C4-2B (cell line): ENCODE results near the gene IL1F10.

Experiments used
- H3K27ac ChIP-seq: fragments of 450-650 bp; 2 replicates; pipeline ENCODE4 v1.5.1; 2017
- ZFX ChIP-seq: fragments of 450-650 bp; IDR thresholded peaks from 2 replicates; pipeline ENCODE4 v1.6.1; 2017
- TF ChIP-seq, protein P1 (sequence below): fragments of 450-650 bp; conservative IDR thresholded peaks from 2 replicates; pipeline ENCODE4 v1.5.1; 2017; ENCODE audit warnings: mild to moderate bottlenecking

IL1F10 gene, protein sequence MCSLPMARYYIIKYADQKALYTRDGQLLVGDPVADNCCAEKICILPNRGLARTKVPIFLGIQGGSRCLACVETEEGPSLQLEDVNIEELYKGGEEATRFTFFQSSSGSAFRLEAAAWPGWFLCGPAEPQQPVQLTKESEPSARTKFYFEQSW

DNA sequence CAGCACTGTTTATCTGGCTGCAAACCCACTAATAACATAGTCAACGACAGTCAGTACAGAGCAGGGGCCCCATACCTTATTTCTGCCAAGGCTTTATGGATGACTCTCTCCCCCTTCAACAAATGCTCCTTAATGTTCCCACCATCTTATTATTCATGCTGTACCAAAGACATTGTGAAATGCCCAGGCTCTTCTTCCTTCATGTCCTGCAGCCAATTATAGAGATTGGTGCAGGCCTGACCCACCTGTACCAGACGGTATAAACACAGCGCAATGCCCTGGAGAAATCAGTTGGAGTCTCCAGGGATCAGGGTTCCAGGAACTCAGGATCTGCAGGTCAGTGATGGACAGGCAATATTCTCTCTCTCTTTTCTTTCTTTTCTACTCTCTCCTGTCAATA, at the start of gene IL1F10:
IL1F10 (plus strand) TSS at position 290 of the 400 bp plus-strand sequence. CDS start 4,769 bp downstream, outside the sequence.
- TF ChIP-seq, protein P1, sequence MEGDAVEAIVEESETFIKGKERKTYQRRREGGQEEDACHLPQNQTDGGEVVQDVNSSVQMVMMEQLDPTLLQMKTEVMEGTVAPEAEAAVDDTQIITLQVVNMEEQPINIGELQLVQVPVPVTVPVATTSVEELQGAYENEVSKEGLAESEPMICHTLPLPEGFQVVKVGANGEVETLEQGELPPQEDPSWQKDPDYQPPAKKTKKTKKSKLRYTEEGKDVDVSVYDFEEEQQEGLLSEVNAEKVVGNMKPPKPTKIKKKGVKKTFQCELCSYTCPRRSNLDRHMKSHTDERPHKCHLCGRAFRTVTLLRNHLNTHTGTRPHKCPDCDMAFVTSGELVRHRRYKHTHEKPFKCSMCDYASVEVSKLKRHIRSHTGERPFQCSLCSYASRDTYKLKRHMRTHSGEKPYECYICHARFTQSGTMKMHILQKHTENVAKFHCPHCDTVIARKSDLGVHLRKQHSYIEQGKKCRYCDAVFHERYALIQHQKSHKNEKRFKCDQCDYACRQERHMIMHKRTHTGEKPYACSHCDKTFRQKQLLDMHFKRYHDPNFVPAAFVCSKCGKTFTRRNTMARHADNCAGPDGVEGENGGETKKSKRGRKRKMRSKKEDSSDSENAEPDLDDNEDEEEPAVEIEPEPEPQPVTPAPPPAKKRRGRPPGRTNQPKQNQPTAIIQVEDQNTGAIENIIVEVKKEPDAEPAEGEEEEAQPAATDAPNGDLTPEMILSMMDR: no peak
- no peak for TF ChIP-seq ZFX

DNA sequence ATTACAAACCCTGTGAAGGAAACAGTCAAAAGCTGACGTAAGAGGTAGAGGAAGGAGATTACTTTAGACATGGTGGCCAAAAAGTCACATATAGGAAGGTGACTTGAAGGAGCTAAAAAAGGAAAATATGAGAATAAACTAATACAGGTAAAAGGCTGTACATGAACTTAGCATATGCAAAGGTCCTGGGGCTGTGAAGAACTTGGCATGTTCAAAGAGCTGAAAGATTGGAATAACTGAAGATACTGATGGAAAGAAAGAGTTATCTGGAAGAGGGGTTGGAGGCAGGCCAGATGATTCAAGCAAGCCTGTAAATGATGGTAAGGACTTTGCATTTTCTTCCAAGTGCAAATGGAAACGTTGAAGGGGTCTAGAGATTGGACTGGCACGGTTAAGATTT, 49.3 kb upstream of the IL1F10 start:
- no peak for TF ChIP-seq ZFX
- TF ChIP-seq, protein P1: no peak
- no peak overlapping the region for H3K27ac ChIP-seq

More for the DNA sequence above, at the start of gene IL1F10:
- peak within 1 kb of the TSS; percentile 38 for H3K27ac ChIP-seq

- TF ChIP-seq ZFX: no peak
- TF ChIP-seq, protein P1: no peak
- no peak overlapping the region for H3K27ac ChIP-seq
These were observed 46.5 kb upstream of the IL1F10 start for GRCh38 chr2:113021312-113021711.

DNA sequence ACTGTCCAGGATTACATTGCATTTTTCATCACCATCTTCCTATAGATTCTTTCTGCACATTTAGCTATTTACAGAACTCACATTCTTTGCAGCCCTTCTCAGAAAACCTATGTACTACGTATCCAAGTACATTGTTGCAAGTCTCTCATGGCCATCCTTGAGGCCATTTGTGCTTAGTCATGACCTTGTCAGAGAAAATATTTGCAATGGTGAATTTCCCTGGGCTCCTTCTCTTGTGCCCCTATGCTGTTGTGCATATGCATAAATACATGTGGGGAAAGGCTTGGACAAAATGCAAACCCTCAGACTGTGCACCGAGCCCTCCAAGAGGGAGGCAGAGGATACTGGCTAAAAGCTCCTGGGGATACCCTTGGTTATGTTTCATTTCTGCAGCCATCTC, 43.0 kb upstream of the IL1F10 start:
- no peak overlapping the region for H3K27ac ChIP-seq
- TF ChIP-seq, protein P1: no peak
- TF ChIP-seq ZFX: no peak

DNA sequence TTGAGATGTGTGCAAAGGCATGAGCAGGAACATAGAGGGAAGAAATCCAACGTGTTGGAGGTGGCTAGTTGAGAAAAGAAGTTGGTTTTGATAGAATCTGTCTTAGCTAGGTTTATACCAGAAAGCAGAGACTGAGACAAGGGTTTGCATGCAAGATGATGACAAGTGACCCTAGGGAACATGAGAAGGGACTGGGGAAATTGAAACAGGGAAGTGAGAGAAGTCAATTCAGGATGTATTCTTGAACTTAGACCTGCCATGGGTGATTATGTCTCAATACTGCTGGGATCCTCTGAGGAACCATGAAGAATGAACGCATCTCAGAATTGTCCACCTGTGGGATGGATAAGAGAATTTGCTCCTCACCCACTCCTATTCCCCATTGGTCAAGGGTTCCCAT, 42.0 kb upstream of the IL1F10 start:
- TF ChIP-seq, protein P1: no peak
- no peak for TF ChIP-seq ZFX
- H3K27ac ChIP-seq: no peak overlapping the region

DNA sequence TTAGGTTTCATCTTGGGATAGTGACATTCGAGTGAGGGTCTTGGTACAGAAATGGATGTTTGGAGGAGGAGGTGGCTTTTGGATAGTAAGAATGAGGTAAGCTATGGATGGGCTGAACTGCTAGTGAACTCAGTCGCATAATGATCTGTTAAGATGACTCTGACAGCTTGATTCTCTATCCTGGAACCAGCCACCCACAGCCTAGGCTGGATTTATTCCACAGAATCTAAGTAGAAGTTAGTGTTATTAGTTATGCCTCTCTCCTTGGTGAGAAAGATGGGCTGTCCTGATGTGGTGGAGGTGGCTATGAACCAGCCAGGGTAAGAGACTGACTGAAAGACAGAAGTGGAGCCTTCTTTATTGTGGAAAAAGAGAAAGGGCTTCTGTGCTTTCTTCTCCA, 40.1 kb upstream of the IL1F10 start:
- no peak for TF ChIP-seq ZFX
- TF ChIP-seq, protein P1: no peak
- H3K27ac ChIP-seq: no peak overlapping the region

DNA sequence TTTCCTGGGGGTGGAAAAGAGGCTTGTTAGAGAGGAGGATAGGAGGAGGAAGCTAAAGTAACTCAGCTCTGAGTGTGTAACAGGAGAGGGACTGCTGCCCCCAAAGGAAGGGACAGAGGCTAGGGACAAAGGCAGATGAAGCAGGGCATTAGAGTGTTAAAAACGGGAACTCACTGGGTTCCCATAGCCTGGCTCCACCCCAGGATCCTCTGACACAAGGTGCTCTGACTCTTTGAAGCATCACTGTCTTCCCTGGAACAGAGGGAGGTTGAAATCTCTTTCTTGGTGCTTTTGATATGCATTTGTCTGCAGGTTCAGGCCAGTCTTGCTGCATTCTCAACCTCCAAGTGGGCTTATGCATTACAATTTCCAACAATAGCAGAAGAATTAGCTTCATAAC, 39.7 kb upstream of the IL1F10 start:
- H3K27ac ChIP-seq: no peak overlapping the region
- TF ChIP-seq, protein P1: no peak
- no peak for TF ChIP-seq ZFX
